Astrocyte of the spinal cord (primary cell): ENCODE data around the gene MYLK.
A peak's percentile ranks its signal among the peaks of the same experiment; 100 is the strongest.

Experiments used
- DNase-seq: peaks from one replicate; pipeline ENCODE4 v3.0.0; 2011; ENCODE audit warnings: low read depth, low spot score
- H3K4me3 ChIP-seq: 2 replicates; pipeline ENCODE4 v1.5.1; 2011; ENCODE audit warnings: low read depth, mild to moderate bottlenecking, low read length, moderate library complexity
- in situ Hi-C: cut with HindIII; loops from 2 replicates; pipeline ENCODE4 v1.10.0; 2017; ENCODE audit warnings: low sequenced_read_pairs
- TF ChIP-seq, protein P1 (sequence below): IDR thresholded peaks from 2 replicates; pipeline ENCODE4 v1.5.1; 2012; ENCODE audit warnings: low read depth, mild to moderate bottlenecking, low read length, inconsistent platforms

Gene MYLK

DNA sequence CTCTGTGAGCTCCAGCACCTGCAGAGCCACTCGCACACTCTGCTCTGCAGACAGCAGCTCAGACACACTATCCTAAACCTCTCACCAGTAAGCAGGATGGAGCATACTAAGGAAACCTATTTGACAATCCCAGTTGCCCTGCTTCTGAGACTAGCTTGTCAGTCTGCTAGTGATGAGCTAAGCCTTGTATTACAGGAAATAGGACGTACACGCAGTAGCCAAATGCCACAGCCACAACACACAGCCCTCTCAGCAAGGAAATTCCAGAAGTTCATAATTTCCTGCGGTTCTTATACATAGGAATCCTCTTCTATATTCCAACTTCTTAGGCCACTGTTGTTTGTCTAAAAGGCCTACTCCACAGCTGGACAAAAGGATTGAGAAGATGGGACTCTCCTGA, 74.5 kb downstream of the MYLK start:
- in situ Hi-C loops: no loop called here
- peak; percentile 65 for DNase-seq
- TF ChIP-seq, protein P1, sequence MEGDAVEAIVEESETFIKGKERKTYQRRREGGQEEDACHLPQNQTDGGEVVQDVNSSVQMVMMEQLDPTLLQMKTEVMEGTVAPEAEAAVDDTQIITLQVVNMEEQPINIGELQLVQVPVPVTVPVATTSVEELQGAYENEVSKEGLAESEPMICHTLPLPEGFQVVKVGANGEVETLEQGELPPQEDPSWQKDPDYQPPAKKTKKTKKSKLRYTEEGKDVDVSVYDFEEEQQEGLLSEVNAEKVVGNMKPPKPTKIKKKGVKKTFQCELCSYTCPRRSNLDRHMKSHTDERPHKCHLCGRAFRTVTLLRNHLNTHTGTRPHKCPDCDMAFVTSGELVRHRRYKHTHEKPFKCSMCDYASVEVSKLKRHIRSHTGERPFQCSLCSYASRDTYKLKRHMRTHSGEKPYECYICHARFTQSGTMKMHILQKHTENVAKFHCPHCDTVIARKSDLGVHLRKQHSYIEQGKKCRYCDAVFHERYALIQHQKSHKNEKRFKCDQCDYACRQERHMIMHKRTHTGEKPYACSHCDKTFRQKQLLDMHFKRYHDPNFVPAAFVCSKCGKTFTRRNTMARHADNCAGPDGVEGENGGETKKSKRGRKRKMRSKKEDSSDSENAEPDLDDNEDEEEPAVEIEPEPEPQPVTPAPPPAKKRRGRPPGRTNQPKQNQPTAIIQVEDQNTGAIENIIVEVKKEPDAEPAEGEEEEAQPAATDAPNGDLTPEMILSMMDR: no peak
- no peak overlapping the region for H3K4me3 ChIP-seq

DNA sequence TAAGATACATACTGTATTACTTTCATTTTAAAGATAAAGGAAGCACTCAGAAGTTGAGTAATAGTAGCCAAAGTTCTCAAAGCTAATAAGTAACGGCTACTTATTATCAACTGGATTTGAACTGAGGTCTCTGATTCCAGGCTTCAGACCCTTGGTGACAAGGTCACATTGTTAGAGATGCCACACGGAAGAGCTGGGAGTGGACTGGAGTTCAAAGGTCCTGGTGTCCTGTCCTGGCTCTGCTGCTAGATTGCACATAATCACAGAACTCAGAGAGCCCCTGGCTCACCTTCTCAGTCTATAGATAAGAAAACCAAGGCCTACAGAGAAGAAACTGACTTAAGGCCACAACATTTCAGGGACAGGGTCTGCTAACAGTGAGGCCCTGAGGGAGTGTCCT, 75.3 kb downstream of the MYLK start:
- no peak overlapping the region for H3K4me3 ChIP-seq
- TF ChIP-seq, protein P1: no peak
- in situ Hi-C loops: no loop called here
- DNase-seq: no peak

DNA sequence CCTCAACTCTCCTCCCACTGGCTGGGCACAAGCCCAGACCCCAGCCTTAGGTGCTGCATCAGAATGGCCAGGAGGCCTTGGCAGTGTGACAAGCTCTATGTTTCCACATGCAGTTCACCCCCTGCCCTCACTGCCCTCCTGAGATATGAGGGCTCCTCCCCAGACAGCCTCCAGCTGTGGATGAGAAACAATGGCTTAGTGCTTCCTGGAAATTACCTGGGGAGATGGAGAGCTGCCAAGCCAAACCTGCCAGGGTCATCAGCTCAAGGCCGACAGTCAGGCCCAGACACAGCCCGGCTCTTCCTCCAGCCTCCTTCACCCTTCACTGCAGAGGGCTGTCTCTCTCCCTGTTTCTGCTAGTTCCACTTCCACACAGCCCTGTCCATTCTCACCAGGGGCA, 76.3 kb downstream of the MYLK start:
- in situ Hi-C loops: no loop called here
- TF ChIP-seq, protein P1: no peak
- DNase-seq: no peak
- no peak overlapping the region for H3K4me3 ChIP-seq

DNA sequence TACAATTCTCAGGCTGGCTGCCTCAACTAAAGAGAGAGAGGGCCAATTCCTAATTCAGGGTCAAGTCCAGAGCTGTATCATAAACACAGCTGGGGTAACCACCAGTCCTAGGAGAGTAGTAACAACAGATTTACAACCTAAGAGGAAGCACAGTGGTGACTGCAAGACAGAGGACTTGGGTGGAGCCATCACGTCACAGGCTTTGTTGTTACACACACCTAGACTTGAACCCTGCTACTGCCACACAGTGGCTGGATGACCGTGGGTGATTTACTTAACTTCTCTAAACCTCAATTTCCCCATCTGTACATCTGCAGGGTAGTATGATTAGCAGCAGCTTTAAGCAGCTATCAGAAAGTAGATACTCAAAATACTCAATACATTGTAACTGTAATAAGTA, 78.6 kb downstream of the MYLK start:
- DNase-seq: no peak
- H3K4me3 ChIP-seq: no peak overlapping the region
- in situ Hi-C loops: no loop called here
- TF ChIP-seq, protein P1: no peak

DNA sequence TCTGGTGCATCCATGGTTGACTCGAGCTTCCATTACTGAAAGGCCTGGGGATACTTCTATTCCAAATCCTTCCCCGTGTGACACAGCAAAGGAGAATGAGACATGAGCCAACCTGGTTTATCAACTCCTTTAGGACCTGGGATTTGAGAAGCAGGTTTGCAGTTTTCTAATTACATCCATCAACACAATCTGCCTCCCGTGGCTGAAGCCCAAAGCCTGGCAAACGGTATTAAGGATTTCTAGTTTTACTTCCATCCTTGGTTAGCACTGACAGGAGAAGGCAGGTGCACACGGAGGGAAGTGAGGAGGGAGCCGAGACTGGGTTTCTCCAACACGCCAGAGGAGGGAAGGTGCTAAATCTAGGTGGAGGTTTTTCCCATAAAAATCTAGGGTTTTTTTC, 79.0 kb downstream of the MYLK start:
- H3K4me3 ChIP-seq: no peak overlapping the region
- in situ Hi-C loops: no loop called here
- TF ChIP-seq, protein P1: no peak
- no peak for DNase-seq

DNA sequence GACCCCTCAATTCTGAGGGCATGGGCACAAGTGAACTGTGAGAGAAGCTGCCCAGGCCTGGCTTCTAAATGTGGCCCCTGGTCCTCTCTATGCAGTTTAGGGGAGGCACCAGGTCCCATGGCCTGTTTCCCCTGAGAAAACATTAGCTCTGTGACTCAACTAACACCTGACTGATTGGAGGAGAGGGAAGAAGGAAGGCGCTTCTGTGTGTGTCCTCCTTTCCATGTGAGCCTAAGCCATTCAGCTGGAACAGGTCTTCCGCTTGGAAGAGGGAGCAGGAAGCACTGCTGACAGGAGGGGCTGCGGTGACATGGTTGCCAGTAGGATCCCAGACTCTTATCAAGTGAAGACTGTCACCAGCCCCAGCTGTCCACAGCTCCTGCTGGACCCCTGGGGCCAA, 79.5 kb downstream of the MYLK start:
- DNase-seq: no peak
- in situ Hi-C loops: no loop called here
- TF ChIP-seq, protein P1: no peak
- H3K4me3 ChIP-seq: no peak overlapping the region

DNA sequence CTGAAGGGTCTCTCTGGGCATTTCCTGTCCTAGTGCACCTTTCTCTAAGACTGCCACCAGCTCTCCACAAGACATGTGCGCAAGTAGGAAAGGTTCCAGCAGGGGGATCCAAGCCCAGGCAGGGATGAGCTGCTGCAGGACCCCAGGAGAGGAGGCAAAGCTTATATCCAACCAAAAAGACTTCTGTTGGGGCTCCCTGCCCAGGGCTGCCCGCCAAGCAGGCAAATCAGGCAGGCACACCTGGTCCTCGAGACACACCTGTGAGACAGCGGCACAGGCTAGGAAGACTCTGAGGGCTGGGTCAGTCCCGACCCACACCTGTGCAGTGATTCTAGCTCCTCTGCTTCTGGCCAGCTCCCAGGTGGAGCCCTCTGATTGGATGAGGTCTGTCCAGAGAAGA, 80.6 kb downstream of the MYLK start:
- in situ Hi-C loops: no loop called here
- H3K4me3 ChIP-seq: no peak overlapping the region
- TF ChIP-seq, protein P1: no peak
- no peak for DNase-seq
